ENCODE results near the gene LILRA1. TPM values are rescaled to one million over a fixed set of nuclear protein-coding genes. Genes with fewer than 3 reads are reported as not detected.

The LILRA1 gene
- total RNA-seq, 1 experiment from 2014 or later: not detected

- Histone ChIP-seq H3K4me3 (replicated peaks in 1 of 2; ENCODE audit: low read depth in 1 of 2, low read length in 2 of 2) (no peak overlapping the region), H3K9ac (ENCODE audit: low read length) (no peak overlapping the region), H3K79me2 (ENCODE audit: insufficient read depth, low read length) (no peaks in the 10 kb centered on the region), H3K36me3 (ENCODE audit: control insufficient read depth in 1 of 2, insufficient read depth in 2 of 2, low read length in 2 of 2) (no peaks in the 10 kb centered on the region), H3K27me3 (ENCODE audit: insufficient read depth, low read length) (peaks cover 30% of the 10 kb centered on the region), H3K9me3 (ENCODE audit: control insufficient read depth in 1 of 2, insufficient read depth in 1 of 2, low read depth in 1 of 2, low read length in 2 of 2) (no peaks in the 10 kb centered on the region), H3K4me2 (ENCODE audit: low read length) (no peak overlapping the region), H3K4me1 (ENCODE audit: control insufficient read depth in 1 of 2, insufficient read depth in 2 of 2, low read length in 2 of 2) (no peaks in the 10 kb centered on the region), H2AFZ (ENCODE audit: low read depth, low read length, poor library complexity, severe bottlenecking) (no peak overlapping the region), H3K27ac (ENCODE audit: low read depth, low read length) (no peak overlapping the region), H4K20me1 (ENCODE audit: insufficient read depth) (no peaks in the 10 kb centered on the region), H3K9me2 (ENCODE audit: insufficient read depth) (no peaks in the 10 kb centered on the region)
- ChIA-PET POLR2A (no interaction called here), CTCF (no interaction called here), RAD21 (ENCODE audit: low non-redundant PET in 1 of 2, low total read pairs in 2 of 2, uncharacterized antibody in 2 of 2, unreplicated experiment in 2 of 2) (no interaction called here)
- no peak for DNase-seq (ENCODE audit: low read depth, low spot score)
- no TSS peak for BruUV-seq (replicated peaks)
- ATAC-seq: no peak
- intact Hi-C loops (cut with micrococcal nuclease): no loop called here
- TF ChIP-seq CTCF (IDR thresholded peaks at IDR 0.05 in 2 of 3, conservative IDR thresholded peaks at IDR 0.05 in 1 of 3; ENCODE audit: borderline replicate concordance in 1 of 3, insufficient read depth in 1 of 3, low read depth in 2 of 3, low read length in 2 of 3): no peak
- no peak for TF ChIP-seq SP1 (IDR thresholded peaks at IDR 0.05; ENCODE audit: low read depth)
- no peak for TF ChIP-seq ZFX (IDR thresholded peaks at IDR 0.05)
- TF ChIP-seq, protein P1, sequence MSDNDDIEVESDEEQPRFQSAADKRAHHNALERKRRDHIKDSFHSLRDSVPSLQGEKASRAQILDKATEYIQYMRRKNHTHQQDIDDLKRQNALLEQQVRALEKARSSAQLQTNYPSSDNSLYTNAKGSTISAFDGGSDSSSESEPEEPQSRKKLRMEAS (IDR thresholded peaks at IDR 0.05): no peak
- no peak for TF ChIP-seq SRF (IDR thresholded peaks at IDR 0.05; ENCODE audit: low read depth)
- TF ChIP-seq SIN3A (IDR thresholded peaks at IDR 0.05; ENCODE audit: low read depth): no peak
- TF ChIP-seq FOSL1 (IDR thresholded peaks at IDR 0.05; ENCODE audit: low read depth): no peak
- TF ChIP-seq POLR2AphosphoS5 (IDR thresholded peaks at IDR 0.05; ENCODE audit: low read depth, low read length): no peak
- TF ChIP-seq, protein P2, sequence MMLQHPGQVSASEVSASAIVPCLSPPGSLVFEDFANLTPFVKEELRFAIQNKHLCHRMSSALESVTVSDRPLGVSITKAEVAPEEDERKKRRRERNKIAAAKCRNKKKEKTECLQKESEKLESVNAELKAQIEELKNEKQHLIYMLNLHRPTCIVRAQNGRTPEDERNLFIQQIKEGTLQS (IDR thresholded peaks at IDR 0.05): no peak
- no peak for TF ChIP-seq YY1 (IDR thresholded peaks at IDR 0.05; ENCODE audit: extremely low read depth, insufficient replicate concordance, low read depth, low read length)
- no peak for TF ChIP-seq EGR1 (IDR thresholded peaks at IDR 0.05; ENCODE audit: low read depth)
- TF ChIP-seq ZBTB33 (IDR thresholded peaks at IDR 0.05; ENCODE audit: extremely low read depth, insufficient replicate concordance, low read length): no peak
- no peak for TF ChIP-seq ELF1 (IDR thresholded peaks at IDR 0.05; ENCODE audit: borderline replicate concordance, low read depth)
- no peak for TF ChIP-seq EZH2 (IDR thresholded peaks at IDR 0.05)
- no peak for TF ChIP-seq EZH2phosphoT487 (IDR thresholded peaks at IDR 0.05; ENCODE audit: borderline replicate concordance)
Observed at GRCh38 chr19:54608792-54609191, 15.4 kb downstream of the LILRA1 start.
